Osteoblast (primary cell): ENCODE data around the gene SLC26A1. TPM values are rescaled to one million over a fixed set of nuclear protein-coding genes. Genes with fewer than 3 reads are reported as not detected.

ENCODE experiments used
- DNase-seq: peaks from one replicate; pipeline ENCODE4 v3.0.0; 2011; ENCODE audit warnings: low spot score, mixed read lengths; ENCODE audit not compliant: insufficient read length; ENCODE audit errors: missing footprints
- H2AFZ ChIP-seq: 2 replicates; pipeline ENCODE4 v1.6.0; 2011; ENCODE audit warnings: mild to moderate bottlenecking, low read length
- H3K27ac ChIP-seq: 2 replicates; pipeline ENCODE4 v1.5.1; 2011; ENCODE audit warnings: mild to moderate bottlenecking, low read depth, low read length, moderate library complexity
- H3K27me3 ChIP-seq: 2 replicates; pipeline ENCODE4 v1.6.0; 2012; ENCODE audit warnings: mild to moderate bottlenecking, control low read depth, inconsistent platforms, low read length, moderate library complexity; ENCODE audit not compliant: insufficient read depth
- H3K36me3 ChIP-seq: 2 replicates; pipeline ENCODE4 v1.5.1; 2011; ENCODE audit warnings: mild to moderate bottlenecking, low read length, control low read depth, moderate library complexity; ENCODE audit not compliant: insufficient read depth
- H3K4me1 ChIP-seq: 2 replicates; pipeline ENCODE4 v1.5.1; 2011; ENCODE audit warnings: mild to moderate bottlenecking, low read length, control low read depth, moderate library complexity; ENCODE audit not compliant: insufficient read depth
- H3K4me2 ChIP-seq: 2 replicates; pipeline ENCODE4 v1.6.0; 2011; ENCODE audit warnings: mild to moderate bottlenecking, low read length; ENCODE audit not compliant: insufficient read depth
- H3K4me3 ChIP-seq: fragments of 200-600 bp; sonication (generic); 3 replicates; pipeline ENCODE4 v1.5.1; 2012; ENCODE audit warnings: mild to moderate bottlenecking, low read length, inconsistent platforms; ENCODE audit not compliant: insufficient read depth
- H3K79me2 ChIP-seq: 2 replicates; pipeline ENCODE4 v1.6.0; 2012; ENCODE audit warnings: mild to moderate bottlenecking, low read length, control low read depth, inconsistent platforms; ENCODE audit not compliant: insufficient read depth
- H3K9me3 ChIP-seq: 2 replicates; pipeline ENCODE4 v1.5.1; 2011; ENCODE audit warnings: low read depth, low read length, control low read depth
- H4K20me1 ChIP-seq: 2 replicates; pipeline ENCODE4 v1.6.0; 2012; ENCODE audit warnings: mild to moderate bottlenecking, low read length, control low read depth; ENCODE audit not compliant: insufficient read depth
- CTCF ChIP-seq: IDR thresholded peaks from 2 replicates; pipeline ENCODE4 v1.5.1; 2011; ENCODE audit warnings: mild to moderate bottlenecking, low read depth, low read length, moderate library complexity; ENCODE audit errors: extremely low read depth
- total RNA-seq: library from RNA; depleted of rRNA; stranded (reverse); fragments of >200 nt; gene quantifications from 2 replicates; pipeline ENCODE4 v1.2.3, GENCODE V29; 2012

Gene SLC26A1
- total RNA-seq, 1 donor, result 0.36 TPM

- H3K4me1 ChIP-seq, result peaks cover 22% of the 10 kb centered on the region
- H4K20me1 ChIP-seq, result peaks cover 26% of the 10 kb centered on the region
Measured at GRCh38 chr4:989722-990471, 3.3 kb downstream of the SLC26A1 start.

GRCh38 chr4:988726-989721 lies 4.2 kb downstream of the SLC26A1 start:
- Histone ChIP-seq H3K27me3 (no peaks in the 10 kb centered on the region), H3K27ac (no peak overlapping the region), H3K4me2 (no peak overlapping the region), H3K4me3 (no peak overlapping the region), H3K9me3 (no peaks in the 10 kb centered on the region), H3K79me2 (peaks cover 9% of the 10 kb centered on the region), H4K20me1 (peaks cover 26% of the 10 kb centered on the region), H2AFZ (no peak overlapping the region), H3K4me1 (peaks cover 23% of the 10 kb centered on the region), H3K36me3 (no peaks in the 10 kb centered on the region)
- TF ChIP-seq CTCF, result no peak
- DNase-seq, result no peak

More at GRCh38 chr4:989722-990471, 3.3 kb downstream of the SLC26A1 start:
- no peak overlapping the region for H2AFZ ChIP-seq
- H3K27ac ChIP-seq, result no peak overlapping the region
- H3K4me2 ChIP-seq, result no peak overlapping the region
- no peaks in the 10 kb centered on the region for H3K27me3 ChIP-seq
- DNase-seq, result no peak
- TF ChIP-seq CTCF, result no peak
- H3K36me3 ChIP-seq, result no peaks in the 10 kb centered on the region
- H3K79me2 ChIP-seq, result peaks cover 9% of the 10 kb centered on the region
- H3K9me3 ChIP-seq, result no peaks in the 10 kb centered on the region
- H3K4me3 ChIP-seq, result no peak overlapping the region

GRCh38 chr4:987624-988513 lies 5.3 kb downstream of the SLC26A1 start:
- H3K27me3 ChIP-seq, result no peaks in the 10 kb centered on the region

More at GRCh38 chr4:987624-988513, 5.3 kb downstream of the SLC26A1 start:
- Histone ChIP-seq H4K20me1 (peaks cover 22% of the 10 kb centered on the region), H3K4me1 (peaks cover 23% of the 10 kb centered on the region), H3K9me3 (no peaks in the 10 kb centered on the region), H3K79me2 (peaks cover 9% of the 10 kb centered on the region), H3K4me3 (peak overlapping the region; percentile 84), H2AFZ (peak overlapping the region; percentile 76), H3K4me2 (peak overlapping the region; percentile 96), H3K27ac (peak overlapping the region; percentile 17), H3K36me3 (no peaks in the 10 kb centered on the region)
- TF ChIP-seq CTCF, result no peak
- DNase-seq, result peak; percentile 100
